ENCODE results near the gene SAMHD1. TPM values are rescaled to one million over a fixed set of nuclear protein-coding genes. Genes with fewer than 3 reads are reported as not detected.

SAMHD1 gene
- total and polyA plus RNA-seq, 2 of the 13 experiments (the other 11 are each of a cell fraction or from before 2014, with no cell fraction given): 16.9 to 43.5 TPM

GRCh38 chr20:36862857-36863668 is 88.4 kb downstream of the SAMHD1 start (continued):
- no peak for TF ChIP-seq GLI4 (CRISPR knock-in tag; IDR thresholded peaks at IDR 0.05; ENCODE audit: borderline replicate concordance)
- peak; percentile 3; the same call in 1 of the 2 replicates for TF ChIP-seq MED1 (CRISPR knock-in tag; IDR thresholded peaks at IDR 0.05)
- peak; percentile 50 for TF ChIP-seq IKZF4 (CRISPR knock-in tag; IDR thresholded peaks at IDR 0.05; ENCODE audit: borderline replicate concordance, low read depth, not compliant biosample characterization)
- no peak for TF ChIP-seq ZBTB20 (CRISPR knock-in tag; IDR thresholded peaks at IDR 0.05; ENCODE audit: borderline replicate concordance, low read depth)
- no peak for TF ChIP-seq ZNF709 (CRISPR knock-in tag; IDR thresholded peaks at IDR 0.05)
- no peak for TF ChIP-seq REST (IDR thresholded peaks at IDR 0.05; ENCODE audit: borderline replicate concordance in 1 of 2, low read depth in 1 of 2, low read length in 2 of 2)
- no peak for TF ChIP-seq ZBTB39 (CRISPR knock-in tag; IDR thresholded peaks at IDR 0.05)
- 0 out of 2 replicates have a peak, but pooled peaks have one; percentile 0 for TF ChIP-seq ZBTB42 (CRISPR knock-in tag; IDR thresholded peaks at IDR 0.05)
- TF ChIP-seq AKAP8 (CRISPR knock-in tag; IDR thresholded peaks at IDR 0.05): peak; percentile 13; the same call in 1 of the 2 replicates
- TF ChIP-seq CBX5 (CRISPR knock-in tag; IDR thresholded peaks at IDR 0.05; ENCODE audit: borderline replicate concordance): no peak
- TF ChIP-seq REL (CRISPR knock-in tag; conservative IDR thresholded peaks at IDR 0.05): no peak
- TF ChIP-seq MTA1 (CRISPR knock-in tag; IDR thresholded peaks at IDR 0.05; ENCODE audit: borderline replicate concordance): no peak; the same call in 1 of the 2 replicates
- no peak for TF ChIP-seq MEIS1 (CRISPR knock-in tag; IDR thresholded peaks at IDR 0.05; ENCODE audit: borderline replicate concordance)
- TF ChIP-seq XRCC5 (optimal IDR thresholded peaks at IDR 0.05; ENCODE audit: low read length): no peak
- TF ChIP-seq GATAD2A (CRISPR knock-in tag; IDR thresholded peaks at IDR 0.05): no peak
- TF ChIP-seq KLF15 (CRISPR knock-in tag; IDR thresholded peaks at IDR 0.05; ENCODE audit: borderline replicate concordance): no peak
- TF ChIP-seq ZNF441 (CRISPR knock-in tag; IDR thresholded peaks at IDR 0.05; ENCODE audit: borderline replicate concordance): peak; percentile 32; the same call in 1 of the 2 replicates
- peak; percentile 55; the same call in 1 of the 2 replicates for TF ChIP-seq ZSCAN25 (CRISPR knock-in tag; IDR thresholded peaks at IDR 0.05)
- peak; percentile 18; the same call in 1 of the 2 replicates for TF ChIP-seq HOXA3 (CRISPR knock-in tag; IDR thresholded peaks at IDR 0.05)
- peak; percentile 42; the same call in 1 of the 2 replicates for TF ChIP-seq MAF1 (CRISPR knock-in tag; IDR thresholded peaks at IDR 0.05; ENCODE audit: borderline replicate concordance)
- peak; percentile 4; the same call in 1 of the 2 replicates for TF ChIP-seq ZBTB3 (CRISPR knock-in tag; IDR thresholded peaks at IDR 0.05; ENCODE audit: borderline replicate concordance, low read depth)
- no peak for TF ChIP-seq HBP1 (CRISPR knock-in tag; IDR thresholded peaks at IDR 0.05; ENCODE audit: low read depth)
